ENCODE measurements around the gene FCRLB. TPM values are rescaled to one million over a fixed set of nuclear protein-coding genes. Genes with fewer than 3 reads are reported as not detected.
"Not testable (repeated sequence)": the region's sequence is repeated elsewhere in the genome, so short reads cannot be mapped to it uniquely, and the experiment has no call there.

FCRLB gene
- total and polyA plus RNA-seq, 4 donors: 0.33 to 2.9 (median 0.57) TPM

- TF ChIP-seq ZBTB33 (IDR thresholded peaks at IDR 0.05): peak; percentile 98
- peak; percentile 63 for TF ChIP-seq TAF1 (conservative IDR thresholded peaks at IDR 0.05)
- TF ChIP-seq CTCF (IDR thresholded peaks at IDR 0.05; ENCODE audit: low read depth, low read length, missing input control): no peak
Observed at GRCh38 chr1:161766102-161766981, 45.0 kb downstream of the FCRLB start, which contains the start of gene ATF6 (continued).

DNA sequence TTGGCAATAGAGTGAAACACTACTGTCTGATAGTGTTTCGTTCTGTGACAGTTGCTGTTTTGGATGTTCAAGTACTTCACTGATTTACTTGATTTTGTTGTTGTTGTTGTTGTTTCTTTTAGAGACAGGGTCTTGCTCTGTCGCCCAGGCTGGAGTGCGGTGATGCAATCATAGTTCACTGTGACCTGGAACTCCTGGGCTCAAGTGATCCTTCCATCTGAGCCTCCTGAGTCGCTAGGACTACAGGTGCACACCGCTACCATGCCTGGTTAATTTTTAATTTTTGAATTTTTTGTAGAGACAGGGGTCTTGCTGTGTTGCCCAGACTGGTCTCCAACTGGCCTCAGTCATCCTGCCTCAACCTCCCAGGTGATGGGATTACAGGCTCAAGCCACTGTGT, 47.1 kb downstream of the FCRLB start:
- H3K36me3 ChIP-seq (ENCODE audit: control insufficient read depth in 4 of 4, insufficient read depth in 3 of 4, low read depth in 1 of 4, low read length in 3 of 4): peaks cover 0 to 2% (median 0%) of the 10 kb centered on the region in 4 donors
- DNase-seq (ENCODE audit: low spot score): no peak
- H3K9ac ChIP-seq (ENCODE audit: low read depth in 1 of 2, low read length in 2 of 2): no peak overlapping the region
- TF ChIP-seq, protein P1, sequence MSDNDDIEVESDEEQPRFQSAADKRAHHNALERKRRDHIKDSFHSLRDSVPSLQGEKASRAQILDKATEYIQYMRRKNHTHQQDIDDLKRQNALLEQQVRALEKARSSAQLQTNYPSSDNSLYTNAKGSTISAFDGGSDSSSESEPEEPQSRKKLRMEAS (IDR thresholded peaks at IDR 0.05): no peak
- TF ChIP-seq EGR1 (IDR thresholded peaks at IDR 0.05; ENCODE audit: low read depth in 2 of 2): no peak
- TF ChIP-seq CTCF (IDR thresholded peaks at IDR 0.05; ENCODE audit: low read depth, low read length, missing input control): no peak
- TF ChIP-seq HNF4G (IDR thresholded peaks at IDR 0.05): no peak
- no peak for TF ChIP-seq SP1 (IDR thresholded peaks at IDR 0.05)
- TF ChIP-seq HNF4A (conservative IDR thresholded peaks at IDR 0.05): no peak
- TF ChIP-seq JUND (IDR thresholded peaks at IDR 0.05): no peak
- H3K27ac ChIP-seq (ENCODE audit: low read depth in 1 of 2, low read length in 2 of 2): no peak overlapping the region
- 80% methylated on average over 5 of the region's 5 CpGs for WGBS
- H3K4me1 ChIP-seq (ENCODE audit: control insufficient read depth in 4 of 4, insufficient read depth in 4 of 4, low read length in 3 of 4): peaks cover 4 to 37% (median 23%) of the 10 kb centered on the region in 4 donors
- no peak overlapping the region for H3K4me3 ChIP-seq (ENCODE audit: low read depth in 1 of 3, low read length in 3 of 3)
- no peaks in the 10 kb centered on the region for H3K27me3 ChIP-seq (ENCODE audit: control insufficient read depth in 4 of 4, insufficient read depth in 4 of 4, low read length in 3 of 4)
- no peaks in the 10 kb centered on the region for H3K9me3 ChIP-seq (ENCODE audit: control insufficient read depth in 4 of 4, low read length in 3 of 4)

DNA sequence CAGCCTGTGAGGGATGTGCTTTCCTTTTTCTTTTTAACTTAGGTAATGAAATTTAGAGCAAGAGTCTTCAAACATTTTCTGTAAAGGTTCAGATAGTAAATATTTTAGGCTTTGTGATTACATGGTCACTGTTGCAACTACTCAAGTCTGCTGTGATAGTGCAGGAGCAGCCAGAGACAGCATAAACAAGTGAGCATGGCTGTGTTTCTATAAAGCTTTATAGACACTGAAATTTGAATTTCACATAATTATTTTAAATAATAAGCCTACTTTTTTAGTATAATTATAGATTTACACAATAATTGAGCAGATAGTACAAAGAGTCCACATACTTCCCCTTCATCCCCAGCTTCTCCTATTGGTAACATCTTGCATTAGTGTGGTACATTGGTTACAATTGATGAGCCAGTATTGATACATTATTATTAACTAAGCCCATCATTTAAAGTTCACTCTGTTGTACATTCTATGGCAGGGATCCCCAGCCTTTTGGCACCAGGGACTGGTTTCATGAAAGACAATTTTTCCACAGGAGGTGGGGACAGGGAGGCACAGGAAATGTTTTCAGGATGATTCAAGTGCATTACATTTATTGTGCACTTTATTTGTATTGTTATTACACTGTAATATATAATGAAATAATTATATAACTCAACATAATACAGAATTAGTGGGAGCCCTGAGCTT, 47.8 kb downstream of the FCRLB start:
- TF ChIP-seq, protein P2, sequence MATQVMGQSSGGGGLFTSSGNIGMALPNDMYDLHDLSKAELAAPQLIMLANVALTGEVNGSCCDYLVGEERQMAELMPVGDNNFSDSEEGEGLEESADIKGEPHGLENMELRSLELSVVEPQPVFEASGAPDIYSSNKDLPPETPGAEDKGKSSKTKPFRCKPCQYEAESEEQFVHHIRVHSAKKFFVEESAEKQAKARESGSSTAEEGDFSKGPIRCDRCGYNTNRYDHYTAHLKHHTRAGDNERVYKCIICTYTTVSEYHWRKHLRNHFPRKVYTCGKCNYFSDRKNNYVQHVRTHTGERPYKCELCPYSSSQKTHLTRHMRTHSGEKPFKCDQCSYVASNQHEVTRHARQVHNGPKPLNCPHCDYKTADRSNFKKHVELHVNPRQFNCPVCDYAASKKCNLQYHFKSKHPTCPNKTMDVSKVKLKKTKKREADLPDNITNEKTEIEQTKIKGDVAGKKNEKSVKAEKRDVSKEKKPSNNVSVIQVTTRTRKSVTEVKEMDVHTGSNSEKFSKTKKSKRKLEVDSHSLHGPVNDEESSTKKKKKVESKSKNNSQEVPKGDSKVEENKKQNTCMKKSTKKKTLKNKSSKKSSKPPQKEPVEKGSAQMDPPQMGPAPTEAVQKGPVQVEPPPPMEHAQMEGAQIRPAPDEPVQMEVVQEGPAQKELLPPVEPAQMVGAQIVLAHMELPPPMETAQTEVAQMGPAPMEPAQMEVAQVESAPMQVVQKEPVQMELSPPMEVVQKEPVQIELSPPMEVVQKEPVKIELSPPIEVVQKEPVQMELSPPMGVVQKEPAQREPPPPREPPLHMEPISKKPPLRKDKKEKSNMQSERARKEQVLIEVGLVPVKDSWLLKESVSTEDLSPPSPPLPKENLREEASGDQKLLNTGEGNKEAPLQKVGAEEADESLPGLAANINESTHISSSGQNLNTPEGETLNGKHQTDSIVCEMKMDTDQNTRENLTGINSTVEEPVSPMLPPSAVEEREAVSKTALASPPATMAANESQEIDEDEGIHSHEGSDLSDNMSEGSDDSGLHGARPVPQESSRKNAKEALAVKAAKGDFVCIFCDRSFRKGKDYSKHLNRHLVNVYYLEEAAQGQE (IDR thresholded peaks at IDR 0.05): no peak
- no peak for TF ChIP-seq HNF4A (conservative IDR thresholded peaks at IDR 0.05)
- TF ChIP-seq GABPA (IDR thresholded peaks at IDR 0.05 in 1 of 2, conservative IDR thresholded peaks at IDR 0.05 in 1 of 2): no peak
- no peak for TF ChIP-seq EGR1 (IDR thresholded peaks at IDR 0.05; ENCODE audit: low read depth in 2 of 2)
- TF ChIP-seq FOXA2 (IDR thresholded peaks at IDR 0.05): no peak
- TF ChIP-seq SP1 (IDR thresholded peaks at IDR 0.05): no peak
- peaks cover 4 to 36% (median 23%) of the 10 kb centered on the region in 4 donors for H3K4me1 ChIP-seq (ENCODE audit: control insufficient read depth in 4 of 4, insufficient read depth in 4 of 4, low read length in 3 of 4)
- no peak overlapping the region for H3K4me3 ChIP-seq (ENCODE audit: low read depth in 1 of 3, low read length in 3 of 3)

DNA sequence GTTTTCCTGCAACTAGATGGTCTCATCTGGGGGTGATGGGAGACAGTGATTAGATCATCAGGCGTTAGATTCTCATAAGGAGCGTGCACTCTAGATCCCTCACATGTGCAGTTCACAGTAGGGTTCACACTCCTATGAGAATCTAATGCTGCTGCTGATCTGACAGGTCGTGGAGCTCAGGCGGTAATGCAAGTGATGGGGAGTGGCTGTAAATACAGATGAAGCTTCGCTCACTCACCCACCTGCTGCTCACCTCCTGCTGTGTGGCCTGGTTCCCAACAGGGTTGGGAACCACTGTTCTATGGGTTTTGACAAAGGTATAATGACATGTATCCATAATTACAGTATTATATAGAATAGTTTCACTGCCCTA, 48.3 kb downstream of the FCRLB start:
- not testable (repeated sequence) for H3K27ac ChIP-seq (ENCODE audit: low read depth in 1 of 2, low read length in 2 of 2); H3K36me3 ChIP-seq (ENCODE audit: control insufficient read depth in 4 of 4, insufficient read depth in 3 of 4, low read depth in 1 of 4, low read length in 3 of 4); H3K27me3 ChIP-seq (ENCODE audit: control insufficient read depth in 4 of 4, insufficient read depth in 4 of 4, low read length in 3 of 4); DNase-seq (ENCODE audit: low spot score); H3K9me3 ChIP-seq (ENCODE audit: control insufficient read depth in 4 of 4, low read length in 3 of 4); H3K9ac ChIP-seq (ENCODE audit: low read depth in 1 of 2, low read length in 2 of 2); H3K4me3 ChIP-seq (ENCODE audit: low read depth in 1 of 3, low read length in 3 of 3)
- peaks cover 4 to 36% (median 23%) of the 10 kb centered on the region in 4 donors for H3K4me1 ChIP-seq (ENCODE audit: control insufficient read depth in 4 of 4, insufficient read depth in 4 of 4, low read length in 3 of 4)
- WGBS: 94% methylated on average over 5 of the region's 5 CpGs

More for the DNA sequence above, 47.8 kb downstream of the FCRLB start:
- Histone ChIP-seq H3K27me3 (ENCODE audit: control insufficient read depth in 4 of 4, insufficient read depth in 4 of 4, low read length in 3 of 4) (no peaks in the 10 kb centered on the region), H3K9me3 (ENCODE audit: control insufficient read depth in 4 of 4, low read length in 3 of 4) (no peaks in the 10 kb centered on the region), H3K9ac (ENCODE audit: low read depth in 1 of 2, low read length in 2 of 2) (no peak overlapping the region), H3K27ac (ENCODE audit: low read depth in 1 of 2, low read length in 2 of 2) (no peak overlapping the region), H3K36me3 (ENCODE audit: control insufficient read depth in 4 of 4, insufficient read depth in 3 of 4, low read depth in 1 of 4, low read length in 3 of 4) (peaks cover 0 to 2% (median 0%) of the 10 kb centered on the region in 4 donors)
- no peak for DNase-seq (ENCODE audit: low spot score)
